GM12892 (cell line): ENCODE data around the gene PET100.

ENCODE experiments used
- POLR2A ChIP-seq: IDR thresholded peaks from 2 replicates; pipeline ENCODE4 v1.6.1; 2011; ENCODE audit warnings: low read depth, low read length, control low read depth
- POLR2AphosphoS5 ChIP-seq: IDR thresholded peaks from 2 replicates; pipeline ENCODE4 v1.6.1; 2011; ENCODE audit warnings: low read depth, low read length, control low read depth

GRCh38 chr19:7645163-7645562 is 15.6 kb downstream of the PET100 start:
- TF ChIP-seq POLR2AphosphoS5 (no peak), POLR2A (0 out of 2 replicates have a peak, but pooled peaks have one; percentile 29)
